WTC11 (cell line): ENCODE results near the gene EMX1. TPM values are rescaled to one million over a fixed set of nuclear protein-coding genes. Genes with fewer than 3 reads are reported as not detected.

ENCODE experiments used
- ATAC-seq: fragments of 200-7000 bp; cut with Tn5 transposase; 2 replicates; pipeline ENCODE4 v1.10.0; 2021; ENCODE audit warnings: mild to moderate bottlenecking, moderate library complexity
- CTCF ChIA-PET: fragments of 300-600 bp; sonication (Branson Sonifier 250); formaldehyde crosslinking; loops from one replicate; lab custom pipeline; 2021; ENCODE audit warnings: antibody characterized with exemption; lab: Charles Lee
- POLR2A ChIA-PET: fragments of 350-600 bp; sonication (Branson Sonifier 250); formaldehyde crosslinking; loops from one replicate; lab custom pipeline; 2021; ENCODE audit warnings: antibody characterized with exemption; lab: Charles Lee
- DNase-seq: peaks from one replicate; pipeline ENCODE4 v3.0.0; 2021; ENCODE audit warnings: low spot score
- H3K27ac Mint-ChIP-seq: 2 replicates; pipeline ENCODE4 v1.8.0; 2021; ENCODE audit warnings: mixed read lengths
- H3K27me3 Mint-ChIP-seq: 2 replicates; pipeline ENCODE4 v1.8.0; 2021; ENCODE audit warnings: low read depth, mild to moderate bottlenecking, moderate library complexity, mixed read lengths
- H3K36me3 Mint-ChIP-seq: 2 replicates; pipeline ENCODE4 v1.8.0; 2021; ENCODE audit warnings: mixed read lengths
- H3K4me1 Mint-ChIP-seq: 2 replicates; pipeline ENCODE4 v1.8.0; 2022; ENCODE audit warnings: mixed read lengths
- H3K4me3 Mint-ChIP-seq: 2 replicates; pipeline ENCODE4 v1.8.0; 2021; ENCODE audit warnings: mild to moderate bottlenecking, moderate library complexity, mixed read lengths
- H3K9me3 Mint-ChIP-seq: 2 replicates; pipeline ENCODE4 v1.8.0; 2021; ENCODE audit warnings: mixed read lengths
- FOXJ3 ChIP-seq: sonication (generic); formaldehyde crosslinking; IDR thresholded peaks from 2 replicates; pipeline ENCODE4 v1.9.0; 2021; ENCODE audit warnings: missing genetic modification reagents, mild to moderate bottlenecking, borderline replicate concordance
- JUN ChIP-seq: sonication (generic); formaldehyde crosslinking; IDR thresholded peaks from 2 replicates; pipeline ENCODE4 v1.8.0; 2023; ENCODE audit warnings: mild to moderate bottlenecking, missing genetic modification reagents
- MLX ChIP-seq: sonication (generic); formaldehyde crosslinking; IDR thresholded peaks from 2 replicates; pipeline ENCODE4 v1.8.1; 2023; ENCODE audit warnings: mild to moderate bottlenecking, missing genetic modification reagents, moderate library complexity
- MXD4 ChIP-seq: fragments of 250-450 bp; sonication (Bioruptor Pico); IDR thresholded peaks from 2 replicates; pipeline ENCODE4 v1.8.0; 2021; ENCODE audit warnings: mild to moderate bottlenecking, moderate library complexity, borderline replicate concordance
- MYBL2 ChIP-seq: sonication (generic); formaldehyde crosslinking; IDR thresholded peaks from 2 replicates; pipeline ENCODE4 v1.8.1; 2023; ENCODE audit warnings: mild to moderate bottlenecking, moderate library complexity, missing genetic modification reagents
- NFE2L1 ChIP-seq: sonication (generic); formaldehyde crosslinking; IDR thresholded peaks from 2 replicates; pipeline ENCODE4 v1.8.1; 2023; ENCODE audit warnings: missing genetic modification reagents
- PRDM15 ChIP-seq: sonication (generic); formaldehyde crosslinking; IDR thresholded peaks from 2 replicates; pipeline ENCODE4 v1.8.0; 2022; ENCODE audit warnings: missing genetic modification reagents
- RORB ChIP-seq: fragments of 250-450 bp; sonication (Bioruptor Pico); IDR thresholded peaks from 2 replicates; pipeline ENCODE4 v1.9.0; 2021; ENCODE audit warnings: mild to moderate bottlenecking
- SMAD3 ChIP-seq: sonication (generic); formaldehyde crosslinking; IDR thresholded peaks from 2 replicates; pipeline ENCODE4 v1.8.0; 2022; ENCODE audit warnings: missing genetic modification reagents, mild to moderate bottlenecking, borderline replicate concordance
- SOX15 ChIP-seq: fragments of 250-450 bp; sonication (Bioruptor Pico); IDR thresholded peaks from 2 replicates; pipeline ENCODE4 v1.9.0; 2021; ENCODE audit warnings: mild to moderate bottlenecking
- USF2 ChIP-seq: sonication (generic); formaldehyde crosslinking; IDR thresholded peaks from 2 replicates; pipeline ENCODE4 v1.8.1; 2023; ENCODE audit warnings: mild to moderate bottlenecking, missing genetic modification reagents, moderate library complexity
- ZNF219 ChIP-seq: sonication (generic); formaldehyde crosslinking; IDR thresholded peaks from 2 replicates; pipeline ENCODE4 v1.8.0; 2023; ENCODE audit warnings: missing genetic modification reagents, mild to moderate bottlenecking, borderline replicate concordance
- ZNF263 ChIP-seq: sonication (generic); formaldehyde crosslinking; IDR thresholded peaks from 2 replicates; pipeline ENCODE4 v1.8.1; 2022; ENCODE audit warnings: low read depth, mild to moderate bottlenecking, moderate library complexity, missing genetic modification reagents
- ZNF396 ChIP-seq: fragments of 250-450 bp; sonication (Bioruptor Pico); IDR thresholded peaks from 2 replicates; pipeline ENCODE4 v1.8.0; 2021; ENCODE audit warnings: mild to moderate bottlenecking, moderate library complexity, borderline replicate concordance
- ZNF423 ChIP-seq: fragments of 250-450 bp; sonication (Bioruptor Pico); IDR thresholded peaks from 2 replicates; pipeline ENCODE4 v2.1.2; 2022; ENCODE audit warnings: mild to moderate bottlenecking, moderate library complexity
- ZNF512 ChIP-seq: sonication (generic); formaldehyde crosslinking; IDR thresholded peaks from 2 replicates; pipeline ENCODE4 v1.8.1; 2022; ENCODE audit warnings: missing genetic modification reagents, borderline replicate concordance
- ZSCAN18 ChIP-seq: fragments of 250-450 bp; sonication (Bioruptor Pico); IDR thresholded peaks from 2 replicates; pipeline ENCODE4 v2.1.2; 2022; ENCODE audit warnings: mild to moderate bottlenecking, moderate library complexity
- total RNA-seq: library from RNA; stranded (reverse); gene quantifications from 3 replicates; pipeline ENCODE4 v1.2.3, GENCODE V29; 2021
- TF ChIP-seq, protein P1 (sequence below): sonication (generic); formaldehyde crosslinking; IDR thresholded peaks from 2 replicates; pipeline ENCODE4 v1.8.1; 2023; ENCODE audit warnings: mild to moderate bottlenecking, missing genetic modification reagents
- TF ChIP-seq, protein P2 (sequence below): sonication (generic); formaldehyde crosslinking; IDR thresholded peaks from 2 replicates; pipeline ENCODE4 v1.8.1; 2023; ENCODE audit warnings: mild to moderate bottlenecking, missing genetic modification reagents, borderline replicate concordance
- TF ChIP-seq, protein P3 (sequence below): sonication (generic); formaldehyde crosslinking; IDR thresholded peaks from 2 replicates; pipeline ENCODE4 v1.8.1; 2023; ENCODE audit warnings: mild to moderate bottlenecking, moderate library complexity, missing genetic modification reagents

Gene EMX1
- total RNA-seq, 1 experiment from 2014 or later = 3.8 TPM

DNA sequence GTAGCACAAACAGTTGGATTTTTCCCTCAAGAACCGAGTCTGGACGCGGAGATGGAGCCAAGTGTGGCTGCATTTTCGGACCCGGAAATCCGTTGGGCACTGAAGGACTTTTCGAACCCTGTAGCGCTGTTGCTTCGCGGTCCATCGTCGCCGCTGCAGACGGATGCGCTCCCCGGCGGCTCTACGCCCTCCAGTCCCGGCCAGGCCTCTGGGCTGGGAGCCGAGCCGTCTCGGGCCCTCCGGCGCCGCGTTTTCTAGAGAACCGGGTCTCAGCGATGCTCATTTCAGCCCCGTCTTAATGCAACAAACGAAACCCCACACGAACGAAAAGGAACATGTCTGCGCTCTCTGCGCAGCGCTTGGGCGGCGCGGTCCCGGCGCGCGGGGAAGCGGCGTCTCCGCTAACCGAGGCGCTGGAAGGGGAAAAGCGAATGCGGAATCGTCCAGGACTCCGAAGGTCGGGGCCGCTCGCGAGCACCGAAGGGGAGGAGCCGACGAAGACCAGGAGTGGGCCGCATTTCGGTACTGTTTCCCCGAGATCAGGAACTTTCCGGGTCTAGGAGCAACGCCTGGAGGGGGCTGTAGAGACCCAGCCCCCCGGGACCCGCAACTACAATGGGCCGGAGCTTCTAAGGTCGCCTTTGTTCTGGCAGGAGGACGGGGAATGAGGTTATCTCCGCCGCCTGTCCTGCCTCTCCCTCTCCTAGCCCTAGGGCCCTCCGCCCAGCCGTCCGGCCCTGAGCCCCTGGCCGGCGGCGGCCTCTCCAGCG is 3.2 kb downstream of the EMX1 start:
- ATAC-seq (peak; percentile 2; the same call in 1 of the 2 replicates), DNase-seq (peak; percentile 73)
- H3K9me3 Mint-ChIP-seq = no peaks in the 10 kb centered on the region
- H3K4me3 Mint-ChIP-seq = peak overlapping the region; percentile 78
- POLR2A ChIA-PET = interaction anchor here (1.0 kb wide), 1 partner anchor 24 kb away, joined by 3 read pairs; no protein-coding TSS in a partner anchor
- no peak overlapping the region for H3K27ac Mint-ChIP-seq
- CTCF ChIA-PET = interaction anchor here (0.8 to 7.4 kb wide), 9 partner anchors 15 to 256 kb away, joined by 3 to 165 read pairs (median 5); partner anchors contain the start of gene SPR
- H3K27me3 Mint-ChIP-seq = peaks cover 17% of the 10 kb centered on the region
- H3K4me1 Mint-ChIP-seq = peaks cover 37% of the 10 kb centered on the region
- peaks cover 6% of the 10 kb centered on the region for H3K36me3 Mint-ChIP-seq
- TF ChIP-seq SMAD3 (CRISPR knock-in tag) (no peak), ZNF423 (CRISPR knock-in tag) (no peak), SOX15 (no peak), ZNF263 (CRISPR knock-in tag) (peak; percentile 72), MLX (no peak), JUN (CRISPR knock-in tag) (no peak), MXD4 (CRISPR knock-in tag) (no peak), FOXJ3 (CRISPR knock-in tag) (no peak), USF2 (CRISPR knock-in tag) (no peak), PRDM15 (CRISPR knock-in tag) (peak; percentile 96), RORB (CRISPR knock-in tag) (no peak), MYBL2 (CRISPR knock-in tag) (no peak), ZNF396 (CRISPR knock-in tag) (no peak), ZNF219 (CRISPR knock-in tag) (no peak), ZNF512 (CRISPR knock-in tag) (no peak), NFE2L1 (CRISPR knock-in tag) (no peak), ZSCAN18 (CRISPR knock-in tag) (no peak)
- TF ChIP-seq, protein P1, sequence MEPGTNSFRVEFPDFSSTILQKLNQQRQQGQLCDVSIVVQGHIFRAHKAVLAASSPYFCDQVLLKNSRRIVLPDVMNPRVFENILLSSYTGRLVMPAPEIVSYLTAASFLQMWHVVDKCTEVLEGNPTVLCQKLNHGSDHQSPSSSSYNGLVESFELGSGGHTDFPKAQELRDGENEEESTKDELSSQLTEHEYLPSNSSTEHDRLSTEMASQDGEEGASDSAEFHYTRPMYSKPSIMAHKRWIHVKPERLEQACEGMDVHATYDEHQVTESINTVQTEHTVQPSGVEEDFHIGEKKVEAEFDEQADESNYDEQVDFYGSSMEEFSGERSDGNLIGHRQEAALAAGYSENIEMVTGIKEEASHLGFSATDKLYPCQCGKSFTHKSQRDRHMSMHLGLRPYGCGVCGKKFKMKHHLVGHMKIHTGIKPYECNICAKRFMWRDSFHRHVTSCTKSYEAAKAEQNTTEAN (CRISPR knock-in tag) = no peak
- TF ChIP-seq, protein P2, sequence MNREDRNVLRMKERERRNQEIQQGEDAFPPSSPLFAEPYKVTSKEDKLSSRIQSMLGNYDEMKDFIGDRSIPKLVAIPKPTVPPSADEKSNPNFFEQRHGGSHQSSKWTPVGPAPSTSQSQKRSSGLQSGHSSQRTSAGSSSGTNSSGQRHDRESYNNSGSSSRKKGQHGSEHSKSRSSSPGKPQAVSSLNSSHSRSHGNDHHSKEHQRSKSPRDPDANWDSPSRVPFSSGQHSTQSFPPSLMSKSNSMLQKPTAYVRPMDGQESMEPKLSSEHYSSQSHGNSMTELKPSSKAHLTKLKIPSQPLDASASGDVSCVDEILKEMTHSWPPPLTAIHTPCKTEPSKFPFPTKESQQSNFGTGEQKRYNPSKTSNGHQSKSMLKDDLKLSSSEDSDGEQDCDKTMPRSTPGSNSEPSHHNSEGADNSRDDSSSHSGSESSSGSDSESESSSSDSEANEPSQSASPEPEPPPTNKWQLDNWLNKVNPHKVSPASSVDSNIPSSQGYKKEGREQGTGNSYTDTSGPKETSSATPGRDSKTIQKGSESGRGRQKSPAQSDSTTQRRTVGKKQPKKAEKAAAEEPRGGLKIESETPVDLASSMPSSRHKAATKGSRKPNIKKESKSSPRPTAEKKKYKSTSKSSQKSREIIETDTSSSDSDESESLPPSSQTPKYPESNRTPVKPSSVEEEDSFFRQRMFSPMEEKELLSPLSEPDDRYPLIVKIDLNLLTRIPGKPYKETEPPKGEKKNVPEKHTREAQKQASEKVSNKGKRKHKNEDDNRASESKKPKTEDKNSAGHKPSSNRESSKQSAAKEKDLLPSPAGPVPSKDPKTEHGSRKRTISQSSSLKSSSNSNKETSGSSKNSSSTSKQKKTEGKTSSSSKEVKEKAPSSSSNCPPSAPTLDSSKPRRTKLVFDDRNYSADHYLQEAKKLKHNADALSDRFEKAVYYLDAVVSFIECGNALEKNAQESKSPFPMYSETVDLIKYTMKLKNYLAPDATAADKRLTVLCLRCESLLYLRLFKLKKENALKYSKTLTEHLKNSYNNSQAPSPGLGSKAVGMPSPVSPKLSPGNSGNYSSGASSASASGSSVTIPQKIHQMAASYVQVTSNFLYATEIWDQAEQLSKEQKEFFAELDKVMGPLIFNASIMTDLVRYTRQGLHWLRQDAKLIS (CRISPR knock-in tag) = no peak
- TF ChIP-seq, protein P3, sequence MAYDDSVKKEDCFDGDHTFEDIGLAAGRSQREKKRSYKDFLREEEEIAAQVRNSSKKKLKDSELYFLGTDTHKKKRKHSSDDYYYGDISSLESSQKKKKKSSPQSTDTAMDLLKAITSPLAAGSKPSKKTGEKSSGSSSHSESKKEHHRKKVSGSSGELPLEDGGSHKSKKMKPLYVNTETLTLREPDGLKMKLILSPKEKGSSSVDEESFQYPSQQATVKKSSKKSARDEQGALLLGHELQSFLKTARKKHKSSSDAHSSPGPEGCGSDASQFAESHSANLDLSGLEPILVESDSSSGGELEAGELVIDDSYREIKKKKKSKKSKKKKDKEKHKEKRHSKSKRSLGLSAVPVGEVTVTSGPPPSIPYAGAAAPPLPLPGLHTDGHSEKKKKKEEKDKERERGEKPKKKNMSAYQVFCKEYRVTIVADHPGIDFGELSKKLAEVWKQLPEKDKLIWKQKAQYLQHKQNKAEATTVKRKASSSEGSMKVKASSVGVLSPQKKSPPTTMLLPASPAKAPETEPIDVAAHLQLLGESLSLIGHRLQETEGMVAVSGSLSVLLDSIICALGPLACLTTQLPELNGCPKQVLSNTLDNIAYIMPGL (CRISPR knock-in tag) = no peak
